22Rv1 (cell line): ENCODE results near the gene NPC2.

ENCODE experiments used
- H3K27ac ChIP-seq: fragments of 450-650 bp; 2 replicates; pipeline ENCODE4 v1.5.1; 2017
- CTCF ChIP-seq: fragments of 450-650 bp; IDR thresholded peaks from 2 replicates; pipeline ENCODE4 v1.5.1; 2017; ENCODE audit warnings: mild to moderate bottlenecking
- ZFX ChIP-seq: fragments of 450-650 bp; IDR thresholded peaks from 2 replicates; pipeline ENCODE4 v1.6.1; 2017; ENCODE audit warnings: antibody characterized with exemption, borderline replicate concordance

NPC2 gene

GRCh38 chr14:74519316-74520074 lies 26.4 kb upstream of the NPC2 start:
- H3K27ac ChIP-seq: no peak overlapping the region
- TF ChIP-seq CTCF (no peak), ZFX (no peak)

- TF ChIP-seq ZFX: no peak
- no peak for TF ChIP-seq CTCF
- H3K27ac ChIP-seq: no peak overlapping the region
Observed at GRCh38 chr14:74518221-74518620, 25.1 kb upstream of the NPC2 start.

- TF ChIP-seq ZFX (no peak), CTCF (no peak)
- H3K27ac ChIP-seq: no peak overlapping the region
Observed at GRCh38 chr14:74517731-74518130, 24.6 kb upstream of the NPC2 start.

GRCh38 chr14:74516451-74517160 lies 23.5 kb upstream of the NPC2 start:
- TF ChIP-seq CTCF (no peak), ZFX (no peak)
- no peak overlapping the region for H3K27ac ChIP-seq

GRCh38 chr14:74515891-74516412 lies 22.8 kb upstream of the NPC2 start:
- H3K27ac ChIP-seq: no peak overlapping the region
- TF ChIP-seq ZFX (no peak), CTCF (no peak)

GRCh38 chr14:74514471-74514941 lies 21.4 kb upstream of the NPC2 start:
- no peak for TF ChIP-seq ZFX
- TF ChIP-seq CTCF: no peak
- H3K27ac ChIP-seq: no peak overlapping the region
